GM18868 (cell line): ENCODE results near the gene DCST2.

ENCODE experiments used
- ATAC-seq: cut with Tn5 transposase; IDR thresholded peaks from one replicate; pipeline ENCODE4 v1.9.1; 2021; ENCODE audit warnings: mild to moderate bottlenecking, moderate library complexity; ENCODE audit not compliant: unreplicated experiment

The DCST2 gene

GRCh38 chr1:155070158-155070621 lies 36.6 kb upstream of the DCST2 start:
- no peak for ATAC-seq

- no peak for ATAC-seq
These were observed 36.1 kb upstream of the DCST2 start for GRCh38 chr1:155069551-155070157.

GRCh38 chr1:155068599-155068998 lies 35.0 kb upstream of the DCST2 start:
- no peak for ATAC-seq

DNA sequence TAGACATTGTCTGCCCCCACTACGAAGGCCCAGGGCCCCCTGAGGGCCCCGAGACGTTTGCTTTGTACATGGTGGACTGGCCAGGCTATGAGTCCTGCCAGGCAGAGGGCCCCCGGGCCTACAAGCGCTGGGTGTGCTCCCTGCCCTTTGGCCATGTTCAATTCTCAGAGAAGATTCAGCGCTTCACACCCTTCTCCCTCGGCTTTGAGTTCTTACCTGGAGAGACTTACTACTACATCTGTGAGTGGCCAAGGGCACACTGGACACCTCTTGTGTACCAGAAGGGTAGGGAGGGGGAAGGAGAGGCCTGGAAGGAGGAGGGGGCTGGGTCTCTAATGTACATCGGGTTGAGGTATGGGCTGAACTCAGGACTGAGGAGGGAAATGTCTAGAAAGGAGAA lies 33.2 kb upstream of the DCST2 start:
- no peak for ATAC-seq

DNA sequence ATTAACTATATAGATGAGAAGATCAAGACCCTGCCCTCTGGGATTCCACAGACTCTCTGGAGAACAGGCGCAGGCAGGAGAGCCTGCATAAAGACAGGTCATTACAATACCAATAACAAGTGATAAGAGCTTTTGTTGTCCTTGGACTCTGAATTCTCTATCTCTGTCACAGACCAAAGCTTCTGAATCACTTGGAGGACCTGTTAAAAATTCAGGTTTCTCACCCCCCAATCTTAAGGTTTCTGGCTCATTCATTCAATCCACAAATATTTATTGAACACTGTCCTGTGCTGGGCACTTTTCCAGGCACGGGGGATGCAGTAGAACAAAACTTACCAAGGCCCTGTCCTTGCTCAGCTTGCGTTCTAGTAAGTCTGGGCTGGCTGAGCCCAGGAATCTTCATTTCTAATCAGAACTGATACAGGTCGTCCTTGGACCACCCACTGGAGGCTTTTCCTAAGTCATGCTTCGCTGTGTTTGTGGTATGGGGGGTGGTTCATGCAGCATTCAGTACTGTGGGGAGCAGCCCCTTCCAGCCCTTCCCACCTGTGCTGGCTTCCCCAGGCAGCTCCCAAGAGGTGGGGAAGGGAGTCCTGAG lies 31.4 kb upstream of the DCST2 start:
- ATAC-seq: no peak

DNA sequence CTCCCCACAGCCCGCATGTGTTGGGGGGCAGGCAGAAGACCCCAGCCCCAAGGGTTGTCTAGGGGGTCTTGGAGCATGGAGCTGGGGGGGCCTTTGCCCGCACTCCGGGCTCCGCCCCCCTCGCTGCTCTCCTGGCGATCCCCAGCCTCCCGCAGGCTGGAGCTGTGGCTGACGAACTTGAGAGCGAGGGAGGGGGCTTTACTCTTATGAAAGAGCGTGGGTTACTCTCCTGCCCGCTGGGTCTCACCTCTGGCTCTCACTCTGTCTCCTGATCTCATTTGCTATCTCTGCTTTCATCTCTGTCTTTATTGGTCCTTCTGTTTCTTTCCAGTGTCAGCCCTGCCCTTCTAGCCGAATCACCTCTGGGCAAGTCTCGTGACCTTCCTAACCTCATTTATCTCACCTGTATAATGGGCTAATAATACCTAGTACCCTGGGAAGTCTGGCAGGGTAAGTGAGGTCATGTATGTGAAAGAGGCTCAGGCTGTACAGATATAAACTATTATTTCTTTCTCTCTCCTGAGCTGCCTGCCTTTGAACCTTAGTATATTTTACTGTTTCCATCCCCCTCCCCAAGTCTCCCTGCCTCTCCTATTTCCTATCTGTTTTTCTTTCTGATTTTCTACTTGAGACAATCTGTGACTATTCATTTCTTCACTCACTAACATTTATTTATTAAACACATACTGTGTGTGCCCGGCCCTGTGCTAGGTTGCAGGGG lies 30.7 kb upstream of the DCST2 start:
- no peak for ATAC-seq

DNA sequence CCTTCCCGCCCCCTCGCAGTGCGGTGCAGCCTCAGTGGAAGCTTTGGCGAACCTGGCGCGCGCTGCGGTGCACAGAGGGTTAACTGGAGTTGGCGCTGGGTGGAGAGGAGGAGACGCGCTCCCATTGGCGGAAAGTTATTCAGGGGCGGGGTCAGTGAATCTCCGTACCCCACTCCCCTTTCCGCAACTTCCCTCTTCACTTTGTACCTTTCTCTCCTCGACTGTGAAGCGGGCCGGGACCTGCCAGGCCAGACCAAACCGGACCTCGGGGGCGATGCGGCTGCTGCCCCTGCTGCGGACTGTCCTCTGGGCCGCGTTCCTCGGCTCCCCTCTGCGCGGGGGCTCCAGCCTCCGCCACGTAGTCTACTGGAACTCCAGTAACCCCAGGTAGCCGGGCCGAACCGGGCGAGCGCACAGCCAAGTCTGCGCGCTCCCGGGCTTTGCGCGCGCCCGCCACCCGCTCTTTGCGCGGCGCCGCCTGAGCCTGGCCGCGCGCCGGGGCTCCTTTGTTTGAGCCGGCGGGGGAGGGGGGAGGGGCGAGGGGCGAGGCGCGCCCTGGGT lies 30.0 kb upstream of the DCST2 start, which contains the start of gene EFNA4:
Gene EFNA4, plus strand, starts transcription at position 191 of the 561 bp plus-strand sequence. Its CDS starts 84 bp downstream, at position 275.
- ATAC-seq: peak; percentile 73

GRCh38 chr1:155062702-155063411 lies 29.3 kb upstream of the DCST2 start:
- ATAC-seq: peak; percentile 35

DNA sequence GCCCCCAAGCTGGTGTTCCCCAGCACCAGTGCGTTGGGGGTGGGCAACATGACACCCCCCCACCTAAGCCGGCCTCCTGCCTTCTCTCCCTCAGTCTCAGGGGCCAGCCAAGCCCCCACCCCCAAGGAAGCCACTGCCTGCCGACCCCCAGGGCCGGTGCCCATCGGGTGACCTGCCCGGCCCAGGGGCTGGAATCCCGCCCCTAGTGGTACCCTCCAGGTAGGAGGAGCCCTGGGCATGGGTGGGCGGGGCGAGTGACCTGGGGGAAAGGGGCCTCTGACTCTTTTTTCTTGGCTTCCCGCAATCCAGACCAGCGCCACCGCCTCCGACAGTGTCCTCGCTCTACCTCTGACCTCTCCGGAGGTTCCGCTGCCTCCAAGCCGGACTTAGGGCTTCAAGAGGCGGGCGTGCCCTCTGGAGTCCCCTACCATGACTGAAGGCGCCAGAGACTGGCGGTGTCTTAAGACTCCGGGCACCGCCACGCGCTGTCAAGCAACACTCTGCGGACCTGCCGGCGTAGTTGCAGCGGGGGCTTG lies 28.6 kb upstream of the DCST2 start:
- ATAC-seq: no peak

GRCh38 chr1:155061381-155062150 lies 28.0 kb upstream of the DCST2 start:
- no peak for ATAC-seq

- ATAC-seq: no peak
These were observed 27.2 kb upstream of the DCST2 start for GRCh38 chr1:155060736-155061135.

DNA sequence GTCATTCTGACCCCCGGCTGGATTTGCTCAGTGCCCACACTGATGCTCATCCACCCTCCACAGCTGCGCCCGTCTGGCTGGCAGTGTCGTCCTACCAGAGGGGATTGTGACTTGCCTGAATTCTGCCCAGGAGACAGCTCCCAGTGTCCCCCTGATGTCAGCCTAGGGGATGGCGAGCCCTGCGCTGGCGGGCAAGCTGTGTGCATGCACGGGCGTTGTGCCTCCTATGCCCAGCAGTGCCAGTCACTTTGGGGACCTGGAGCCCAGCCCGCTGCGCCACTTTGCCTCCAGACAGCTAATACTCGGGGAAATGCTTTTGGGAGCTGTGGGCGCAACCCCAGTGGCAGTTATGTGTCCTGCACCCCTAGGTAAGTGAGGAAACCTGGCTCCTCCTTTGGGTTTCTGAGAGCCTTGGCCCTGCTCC lies 24.2 kb upstream of the DCST2 start:
- ATAC-seq: no peak

DNA sequence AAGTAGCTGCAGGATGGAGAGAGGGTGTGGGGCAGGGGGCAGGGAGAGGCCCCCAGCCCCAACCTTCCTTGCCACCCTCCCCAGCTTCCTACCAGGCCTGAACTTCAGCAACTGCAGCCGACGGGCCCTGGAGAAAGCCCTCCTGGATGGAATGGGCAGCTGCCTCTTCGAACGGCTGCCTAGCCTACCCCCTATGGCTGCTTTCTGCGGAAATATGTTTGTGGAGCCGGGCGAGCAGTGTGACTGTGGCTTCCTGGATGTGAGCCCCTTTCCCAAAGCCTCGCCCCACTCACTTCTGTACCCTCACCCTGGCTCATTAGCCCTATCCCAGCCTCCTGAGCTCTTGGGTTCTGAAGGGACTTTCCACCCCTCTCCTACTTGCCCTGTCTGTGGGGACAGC lies 23.5 kb upstream of the DCST2 start:
- no peak for ATAC-seq

GRCh38 chr1:155053531-155054105 lies 20.0 kb upstream of the DCST2 start:
- ATAC-seq: no peak

GRCh38 chr1:155052439-155053395 lies 19.1 kb upstream of the DCST2 start:
- ATAC-seq: no peak

GRCh38 chr1:155051777-155052398 lies 18.3 kb upstream of the DCST2 start:
- no peak for ATAC-seq

GRCh38 chr1:155051342-155051776 lies 17.8 kb upstream of the DCST2 start:
- no peak for ATAC-seq
